NCI-H345 (cell line): ENCODE measurements around the gene DUT.
"Not testable (repeated sequence)": the region's sequence is repeated elsewhere in the genome, so short reads cannot be mapped to it uniquely, and the experiment has no call there.

Experiments
- DNase-seq: peaks from one replicate; lab custom pipeline; 2025; lab: John Stamatoyannopoulos, UW

Gene DUT

DNA sequence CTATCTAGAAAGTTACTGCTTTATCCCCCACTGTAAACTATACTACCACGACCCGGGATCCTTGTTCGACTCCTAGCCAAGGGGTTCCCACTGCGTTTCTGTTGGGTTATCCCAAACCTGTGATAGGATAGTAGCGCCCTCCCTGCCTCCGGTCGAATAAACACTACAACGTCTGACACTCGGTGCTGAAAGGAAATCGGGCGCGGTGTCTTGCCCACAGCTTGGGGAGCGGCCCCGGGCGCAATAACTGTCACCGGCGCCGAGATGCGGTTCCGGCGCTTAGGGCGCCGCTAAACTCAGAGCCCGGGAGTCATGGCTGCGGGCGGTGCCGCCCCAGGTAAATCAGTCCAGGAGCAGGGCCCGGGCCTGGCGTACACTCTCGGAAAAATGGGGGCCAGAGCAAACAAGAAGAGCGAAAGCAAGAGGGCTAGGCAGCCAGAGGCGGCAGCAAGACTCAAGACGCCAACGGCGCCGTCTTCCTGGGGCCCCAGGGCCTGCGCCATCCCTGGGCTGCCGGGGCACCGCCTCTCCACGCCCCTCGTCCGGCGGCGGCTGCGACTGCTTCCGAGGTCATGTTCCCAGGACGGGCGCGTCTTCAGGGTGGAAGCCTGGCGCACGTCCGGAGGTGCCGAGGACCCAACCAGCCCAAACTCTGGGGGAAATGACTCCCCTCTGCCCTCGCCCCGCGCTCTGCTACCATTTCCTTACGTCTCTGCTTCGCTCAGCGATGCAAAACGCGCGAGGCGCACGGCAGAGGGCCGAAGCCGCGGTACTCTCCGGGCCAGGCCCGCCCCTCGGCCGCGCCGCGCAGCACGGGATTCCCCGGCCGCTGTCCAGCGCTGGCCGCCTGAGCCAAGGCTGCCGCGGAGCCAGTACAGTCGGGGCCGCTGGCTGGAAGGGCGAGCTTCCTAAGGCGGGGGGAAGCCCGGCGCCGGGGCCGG, at the start of gene DUT:
TSS of gene DUT (plus strand) at position 575 of the 941 bp plus-strand sequence. CDS start at position 662, 87 bp downstream.
- peak; percentile 56 for DNase-seq

DNA sequence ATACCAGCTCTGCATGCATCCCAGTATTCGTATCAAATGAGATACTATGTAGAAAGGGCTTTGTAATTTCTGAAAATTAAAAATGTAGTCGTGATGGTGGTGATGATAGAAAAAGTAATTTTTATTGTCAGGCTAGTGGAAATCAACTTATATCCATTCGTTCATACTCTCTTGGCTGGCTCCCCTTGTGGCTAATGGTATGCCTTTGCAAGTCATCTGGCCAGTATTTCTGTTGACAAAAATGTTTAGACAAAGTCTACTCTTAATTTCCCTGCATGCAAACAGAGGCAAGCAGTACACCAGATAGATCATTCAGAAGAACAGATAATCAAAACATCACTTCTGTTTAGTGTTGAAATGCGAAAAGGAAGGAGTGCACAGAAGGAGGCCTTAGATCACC, 49.6 kb upstream of the DUT start:
- no peak for DNase-seq

DNA sequence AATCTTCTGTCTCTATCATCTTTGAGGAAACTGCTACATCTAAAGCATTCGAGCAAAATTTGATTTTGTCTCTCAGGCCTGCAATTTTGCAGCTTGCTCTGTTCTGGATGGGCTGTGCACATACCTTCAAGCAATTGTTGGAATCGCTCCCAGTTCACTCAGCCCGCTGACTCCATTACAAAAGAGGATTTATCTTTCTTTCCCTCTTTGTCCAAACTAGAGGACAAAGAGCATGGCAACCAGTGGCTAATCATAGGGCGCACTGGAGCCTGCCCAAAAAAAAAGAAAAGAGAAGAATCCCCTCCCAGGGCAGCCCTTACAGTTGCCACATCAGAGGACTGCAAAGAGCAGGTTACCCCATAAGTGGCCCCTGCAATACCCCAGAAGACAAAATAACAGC, 49.0 kb upstream of the DUT start:
- DNase-seq, result peak; percentile 2

DNA sequence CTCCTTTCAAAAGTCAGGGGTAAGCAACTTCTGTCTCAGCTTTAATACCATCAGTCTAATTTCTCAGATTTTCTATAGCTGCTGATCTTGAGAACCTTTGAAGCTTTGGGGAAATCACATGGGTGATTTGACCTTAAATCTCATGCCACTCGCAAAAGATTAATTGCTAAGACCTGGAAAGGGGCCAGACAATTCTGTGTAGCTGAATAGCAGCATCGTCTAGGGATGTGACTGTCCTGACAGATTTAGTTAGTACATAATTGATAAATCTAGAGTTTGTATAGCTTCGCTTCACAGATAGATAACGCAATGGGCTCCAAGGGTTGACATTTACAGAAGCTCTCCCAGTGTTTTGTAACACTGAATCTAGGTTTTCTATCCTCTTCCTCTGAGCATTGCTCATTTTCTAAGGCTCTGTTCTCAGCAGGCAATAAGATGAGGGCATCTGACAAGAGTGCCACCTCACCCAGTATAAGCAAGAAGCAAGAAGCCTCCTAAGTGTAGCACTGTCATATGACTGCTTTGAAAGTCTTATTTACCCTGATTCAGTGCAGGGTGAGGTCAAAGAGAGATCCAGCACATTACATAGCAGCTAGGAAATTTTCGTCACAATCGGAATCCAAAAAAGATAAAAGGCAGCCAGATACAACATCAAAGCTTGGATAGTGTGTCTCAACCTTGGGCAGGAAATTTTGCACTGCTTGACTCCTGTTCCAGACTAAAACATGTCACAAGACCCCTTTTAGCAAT, 47.7 kb upstream of the DUT start:
- peak; percentile 2 for DNase-seq

DNA sequence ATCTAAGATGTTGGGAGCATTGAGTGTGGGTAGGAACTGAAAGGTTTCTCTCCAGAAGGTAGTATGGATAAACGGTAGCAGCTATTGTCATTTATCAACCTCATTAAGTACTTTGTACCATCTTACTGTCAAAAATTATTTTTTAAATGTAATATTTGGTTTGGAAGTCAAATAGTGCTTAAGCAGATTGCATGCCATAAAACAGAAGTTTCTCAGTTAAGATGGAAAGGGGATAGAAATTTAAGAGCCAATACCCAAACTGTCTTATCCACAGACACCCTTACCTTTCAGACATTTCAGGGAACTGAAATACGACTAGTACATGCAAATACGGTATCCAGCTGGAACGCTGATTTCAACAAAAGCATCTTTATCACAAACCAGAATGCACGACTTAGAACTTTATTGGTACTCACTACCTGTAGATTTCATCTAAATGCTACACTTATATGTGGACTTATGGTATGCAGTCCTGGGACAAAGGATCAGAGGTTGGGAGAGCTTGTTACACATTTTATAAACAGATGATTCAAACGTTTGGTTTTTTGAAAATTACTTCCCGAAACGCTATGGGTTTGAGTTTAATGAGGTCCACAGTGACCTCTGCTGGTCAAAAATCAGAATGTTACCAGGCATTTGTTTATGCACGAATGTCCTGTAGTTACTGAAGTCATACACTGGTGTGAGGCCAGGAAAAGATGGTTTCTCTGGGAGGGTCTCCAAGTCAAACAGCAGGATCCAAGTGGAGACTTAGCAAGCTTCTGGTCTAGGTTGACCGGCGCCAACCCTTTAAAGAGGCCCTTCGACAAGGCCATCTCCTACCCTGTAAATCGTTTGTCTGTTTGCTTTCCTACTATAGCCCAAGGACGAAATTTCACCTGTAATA, 45.7 kb upstream of the DUT start:
- peak; percentile 63 for DNase-seq

DNA sequence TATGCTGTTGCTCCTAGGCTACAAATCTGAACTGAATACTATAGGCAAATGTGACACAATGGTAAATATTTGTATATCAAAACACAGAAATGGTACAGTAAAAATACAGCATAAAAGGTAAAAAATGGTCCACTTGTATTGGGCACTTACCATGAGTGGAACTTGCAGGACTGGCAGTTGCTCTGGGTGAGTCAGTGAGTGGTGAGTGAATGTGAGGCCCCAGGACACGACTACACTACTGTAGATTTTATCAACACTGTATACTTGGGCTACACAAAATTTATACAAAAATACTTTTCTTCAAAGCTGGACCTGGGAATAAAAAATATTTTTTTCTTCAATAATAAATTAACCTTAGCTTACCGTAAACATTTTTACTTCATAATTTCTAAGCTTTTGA, 41.6 kb upstream of the DUT start:
- no peak for DNase-seq

DNA sequence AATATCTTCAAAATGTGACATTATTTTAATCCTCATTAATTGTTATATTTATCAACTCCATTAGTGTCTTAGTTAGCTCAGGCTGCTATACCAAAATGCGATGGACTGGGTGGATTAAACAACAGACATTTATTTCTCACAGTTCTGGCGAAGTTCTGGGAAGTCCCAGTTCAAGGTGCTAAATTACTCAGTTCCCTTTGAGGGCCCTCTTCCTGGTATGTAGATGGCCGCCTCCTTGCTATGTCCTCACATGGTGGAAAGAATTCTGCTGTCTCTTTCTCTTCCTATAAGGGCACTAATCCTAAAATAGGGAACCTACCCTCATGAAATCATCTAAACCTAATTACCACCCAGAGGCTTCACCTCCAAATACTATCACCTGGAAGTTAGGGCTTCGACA, 38.8 kb upstream of the DUT start:
- no peak for DNase-seq

DNA sequence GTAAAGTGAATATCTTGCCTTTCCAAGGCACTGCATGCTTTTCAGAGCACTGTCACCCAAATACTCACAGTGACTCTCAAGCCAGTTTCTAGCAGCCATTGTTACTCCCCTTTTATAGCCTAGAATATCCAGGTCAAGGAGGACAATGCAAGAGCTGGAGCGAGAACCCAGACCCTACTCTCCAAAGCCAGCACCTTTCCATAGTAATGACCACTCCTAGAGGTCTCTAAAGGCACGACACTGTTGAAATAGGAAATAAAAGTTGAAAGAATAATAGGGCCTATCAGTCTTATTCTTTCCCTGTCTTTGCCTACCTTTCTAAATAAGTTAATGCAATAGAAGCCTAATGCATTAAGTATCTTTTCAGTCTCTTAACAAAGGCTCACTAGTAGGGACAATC, 33.6 kb upstream of the DUT start:
- no peak for DNase-seq

DNA sequence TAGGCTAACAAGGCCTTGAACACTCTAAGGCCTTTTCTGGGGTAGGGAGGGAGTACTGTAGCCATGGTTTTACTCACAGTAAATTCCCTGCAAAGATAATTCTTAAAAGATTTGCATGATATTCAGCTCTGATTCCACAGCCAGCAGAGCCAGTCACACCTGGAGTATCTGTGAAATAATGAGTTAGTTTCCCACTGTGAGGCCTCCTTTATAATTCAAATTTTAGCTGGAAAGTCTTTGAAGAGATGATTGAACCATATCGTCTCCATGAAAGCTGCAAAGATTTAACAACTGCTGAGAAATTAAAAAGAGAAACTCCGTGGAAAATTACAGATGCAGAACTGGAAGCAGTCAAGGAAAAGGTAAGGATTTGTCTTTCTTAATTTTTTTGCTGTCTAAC, 32.3 kb upstream of the DUT start:
- DNase-seq, result no peak

DNA sequence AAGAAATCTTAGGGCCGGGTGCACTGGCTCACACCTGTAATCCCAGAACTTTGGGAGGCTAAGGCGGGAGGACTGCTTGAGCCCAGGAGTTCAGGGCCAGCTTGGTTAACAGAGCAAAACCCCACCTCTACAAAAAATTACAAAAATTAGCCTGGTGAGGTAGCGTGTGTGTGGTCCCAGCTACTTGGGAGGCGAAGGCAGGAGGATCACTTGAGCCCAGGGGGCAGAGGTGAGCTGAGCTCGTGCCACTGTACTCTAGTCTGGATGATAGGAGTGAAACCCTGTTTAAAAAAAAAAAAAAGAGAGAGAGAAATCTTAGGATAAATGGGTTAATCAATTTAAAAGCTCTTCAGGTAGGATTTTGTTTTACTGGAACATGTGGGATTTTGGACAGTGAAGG, 31.2 kb upstream of the DUT start:
- DNase-seq, result no peak

DNA sequence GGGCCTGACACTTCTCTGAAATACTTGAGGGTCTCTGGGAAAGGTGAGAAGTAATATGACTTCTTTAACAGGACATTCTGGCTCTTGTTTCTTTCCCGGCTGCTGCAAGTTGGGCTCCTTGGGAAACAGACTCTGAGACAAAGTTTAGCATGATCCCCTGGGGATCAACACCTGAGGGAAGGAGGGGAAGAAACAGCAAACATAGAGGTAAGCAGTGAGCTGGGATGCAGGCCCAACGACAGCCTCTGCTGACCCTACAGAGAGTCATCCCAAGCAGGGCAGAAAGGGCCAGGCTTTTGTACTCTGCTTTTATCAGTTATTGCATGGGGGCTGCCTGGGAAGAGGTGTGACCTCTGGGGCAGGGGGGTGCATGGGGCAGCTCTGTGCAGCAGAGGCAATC, 26.8 kb upstream of the DUT start:
- DNase-seq, result no peak

DNA sequence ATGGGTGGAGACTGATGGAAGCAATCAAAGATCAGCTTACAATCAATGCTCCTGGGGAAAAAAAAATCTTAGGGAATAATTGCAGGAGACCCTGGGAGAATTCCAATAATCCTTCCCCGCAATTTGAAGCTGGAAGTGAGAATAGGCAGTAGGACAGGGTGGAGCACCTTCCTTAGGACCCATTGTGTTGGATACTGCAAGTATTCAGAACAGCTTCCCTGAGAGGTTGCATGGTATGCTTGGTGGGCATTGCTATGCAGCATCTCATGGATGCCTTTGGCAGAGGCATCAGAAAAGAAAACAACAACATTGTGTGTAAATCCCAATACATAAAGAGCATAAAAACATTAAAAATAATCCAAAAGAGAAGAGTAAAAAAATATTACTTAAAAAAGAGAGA, 24.6 kb upstream of the DUT start:
- DNase-seq, result no peak

DNA sequence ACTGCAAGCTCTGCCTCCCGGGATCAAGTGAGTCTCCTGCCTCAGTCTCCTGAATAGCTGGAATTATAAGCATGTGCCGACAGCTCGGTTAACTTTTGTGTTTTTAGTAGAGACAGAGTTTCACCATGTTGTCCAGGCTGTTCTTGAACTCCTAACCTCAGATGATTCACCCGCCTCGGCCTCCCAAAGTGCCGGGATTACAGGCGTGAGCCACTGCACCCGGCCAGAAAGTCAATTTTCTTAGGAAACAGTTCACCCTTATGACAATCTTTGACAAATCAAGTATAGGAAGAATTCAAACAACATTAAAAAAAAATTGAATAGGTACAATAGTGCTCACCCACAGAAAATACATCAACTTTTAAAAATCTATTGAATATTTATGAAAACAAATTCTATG, 23.6 kb upstream of the DUT start:
- DNase-seq, result no peak

DNA sequence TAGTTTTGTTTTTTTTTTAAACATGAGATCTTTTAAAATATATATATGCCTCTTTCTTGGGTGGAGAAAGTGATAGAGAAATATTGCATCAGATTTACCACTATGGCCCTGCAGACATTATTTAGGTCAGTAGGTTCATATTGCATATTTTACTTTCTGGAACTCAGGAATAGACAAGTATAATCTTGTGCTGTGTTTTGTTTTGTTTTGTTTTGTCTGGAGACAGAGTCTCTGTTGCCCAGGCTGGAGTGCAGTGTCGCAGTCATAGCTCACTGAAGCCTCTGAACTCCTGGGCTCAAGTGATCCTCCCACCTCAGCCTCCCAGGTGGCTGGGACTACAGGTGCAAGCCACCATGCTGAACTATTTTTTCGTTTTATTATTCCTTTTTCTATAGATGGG, 21.5 kb upstream of the DUT start:
- DNase-seq, result no peak

DNA sequence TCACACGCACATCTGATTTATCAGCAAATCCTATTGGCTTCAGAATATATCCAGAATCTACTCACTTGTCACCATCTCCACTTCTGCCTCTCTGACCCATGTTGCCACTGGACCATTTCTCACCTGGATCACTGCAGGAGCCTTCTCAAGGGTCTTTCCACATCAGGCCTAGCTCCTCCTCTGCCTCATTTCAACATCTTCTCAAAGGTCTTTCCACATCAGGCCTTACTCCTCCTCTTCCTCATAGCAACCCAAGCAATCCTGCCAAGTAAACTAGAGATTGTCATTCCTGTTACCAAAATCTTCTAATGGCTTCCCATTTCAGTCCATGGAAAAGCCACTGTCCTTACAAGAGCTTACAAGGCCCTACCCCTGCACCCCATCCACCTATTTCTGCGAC, 18.0 kb upstream of the DUT start:
- no peak for DNase-seq

DNA sequence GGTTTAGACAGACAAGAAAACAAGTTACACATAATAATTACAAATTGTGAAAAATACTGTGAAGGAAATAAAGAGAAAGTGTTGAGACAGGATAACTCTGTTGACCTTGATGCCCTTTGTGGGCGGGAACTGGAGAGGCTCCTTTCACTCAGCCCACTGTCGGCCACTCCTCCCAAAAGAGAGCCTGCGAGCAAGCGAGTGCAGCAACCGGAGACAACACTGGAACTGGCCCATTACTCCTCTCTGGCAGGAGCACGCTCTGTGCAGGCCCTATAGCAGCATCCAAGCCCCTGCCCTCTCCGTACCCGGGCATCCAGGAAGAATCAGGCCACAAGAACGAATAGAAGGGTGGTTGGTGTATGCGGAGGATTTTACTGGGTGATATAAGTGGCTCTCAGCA, 16.2 kb upstream of the DUT start:
- no peak for DNase-seq

DNA sequence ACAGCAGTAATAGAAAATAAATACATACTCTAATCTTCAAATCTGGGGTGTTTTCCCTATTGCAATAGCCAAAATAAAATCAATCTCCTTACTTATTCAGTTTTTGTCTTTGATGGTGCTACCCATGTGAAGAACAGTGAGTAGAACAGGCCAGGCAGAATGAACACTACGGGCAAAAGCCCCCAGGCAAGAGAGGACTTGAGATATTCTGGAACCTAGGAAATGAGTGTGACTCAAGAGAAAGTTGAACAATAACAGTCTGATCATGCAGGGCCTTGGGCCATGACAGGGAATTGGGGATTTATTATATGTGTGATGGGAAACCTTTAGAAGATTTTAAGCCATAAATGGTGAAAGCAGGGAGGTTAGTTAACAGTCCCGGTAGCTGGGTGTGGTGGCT, 14.0 kb upstream of the DUT start:
- DNase-seq, result no peak

DNA sequence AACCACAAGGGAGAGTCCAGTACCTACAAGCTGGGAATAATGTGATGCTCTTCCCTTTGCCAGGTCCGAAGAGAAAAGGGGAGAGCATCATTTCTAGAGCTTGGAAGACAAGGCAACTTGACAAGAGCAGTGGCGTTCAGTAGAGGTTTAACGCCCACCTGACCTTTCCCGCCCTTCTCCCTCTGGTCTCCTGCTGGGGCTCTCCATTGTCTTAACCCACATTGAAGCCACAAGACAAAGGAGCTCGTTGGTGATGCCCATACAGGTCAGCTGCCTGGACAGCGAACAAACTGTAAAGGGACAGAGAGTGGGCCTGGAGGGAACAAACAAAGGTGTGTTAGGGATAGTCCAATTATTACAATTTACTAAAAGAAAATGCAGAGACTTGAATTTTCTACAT, 13.1 kb upstream of the DUT start:
- no peak for DNase-seq

DNA sequence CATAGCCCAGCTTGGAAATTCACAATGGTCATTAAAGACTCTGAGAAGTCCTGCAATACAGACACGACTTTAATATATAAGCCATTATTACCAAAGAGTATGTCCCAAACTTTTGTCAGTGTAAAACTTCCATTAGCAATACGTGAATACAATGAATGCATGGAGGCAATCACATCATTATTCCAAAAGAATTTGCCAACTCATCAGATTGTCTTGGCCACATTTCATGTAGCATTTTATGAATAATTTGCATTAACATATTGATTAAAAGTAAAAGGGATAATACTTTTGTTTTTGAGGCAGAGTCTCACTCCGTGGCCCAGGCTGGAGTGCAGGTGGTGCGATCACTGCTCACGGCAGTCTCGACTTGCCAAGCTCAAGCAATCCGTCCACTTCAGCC, 7.9 kb upstream of the DUT start:
- DNase-seq, result no peak

DNA sequence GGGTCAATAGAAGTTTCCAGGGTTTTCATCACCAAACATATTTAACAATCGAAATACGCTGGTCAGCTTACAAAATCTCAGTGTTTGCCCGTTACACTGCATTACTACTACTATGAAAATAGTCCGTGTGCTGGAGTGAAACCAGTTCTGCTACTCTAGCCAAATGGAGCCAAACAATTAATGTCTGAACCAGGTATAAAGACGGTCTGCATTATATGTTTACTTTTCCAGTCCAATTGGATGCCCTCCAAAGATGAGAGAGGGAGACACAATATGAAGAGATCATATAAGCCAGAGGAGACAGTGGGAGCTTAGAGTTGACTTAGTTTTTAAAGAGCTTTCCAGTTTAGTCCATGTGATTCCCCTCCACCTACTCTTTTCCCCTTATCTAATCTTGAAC, 6.3 kb upstream of the DUT start:
- DNase-seq, result peak; percentile 61

DNA sequence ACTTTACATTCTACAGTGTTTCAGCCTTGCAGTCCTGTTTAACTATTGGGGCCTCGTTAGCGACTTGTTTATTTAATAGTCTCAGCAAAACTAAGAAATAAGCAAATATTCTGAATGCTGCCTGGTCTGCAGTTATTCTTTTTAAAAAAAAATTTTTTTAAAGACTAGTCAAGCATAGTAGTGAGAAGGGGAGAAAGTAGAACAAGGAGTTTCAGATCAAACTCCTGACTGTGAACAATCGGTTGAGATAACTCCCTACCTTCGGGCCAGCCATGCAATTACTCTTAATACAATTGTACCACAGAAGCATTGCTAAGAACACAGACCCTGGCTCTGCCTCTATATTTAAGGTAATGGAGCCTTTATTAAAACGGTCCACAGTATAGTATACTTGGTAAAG, 5.8 kb upstream of the DUT start:
- DNase-seq, result no peak

DNA sequence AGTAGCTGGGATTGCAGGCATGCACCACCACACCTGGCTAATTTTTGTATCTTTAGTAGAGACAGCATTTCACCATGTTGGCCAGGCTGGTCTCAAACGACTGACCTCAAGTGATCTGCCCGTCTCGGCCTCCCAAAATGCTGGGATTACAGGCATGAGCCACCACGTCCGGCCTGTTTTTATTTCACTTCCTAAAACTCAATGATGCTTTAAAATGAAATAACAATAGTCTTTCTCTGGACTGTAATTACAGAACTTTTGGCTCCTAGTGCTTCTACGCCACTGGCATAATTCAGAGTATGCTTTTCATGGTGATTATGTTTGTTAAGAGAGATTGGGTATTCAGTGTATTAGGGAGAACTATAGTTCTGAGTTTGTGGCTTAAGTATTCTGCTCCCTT, 5.0 kb upstream of the DUT start:
- not testable (repeated sequence) for DNase-seq
